Fibroblast of the aortic adventitia (primary cell): ENCODE data around the gene CCDC69. TPM values are rescaled to one million over a fixed set of nuclear protein-coding genes. Genes with fewer than 3 reads are reported as not detected.
"Not testable (repeated sequence)": the region's sequence is repeated elsewhere in the genome, so short reads cannot be mapped to it uniquely, and the experiment has no call there.

Experiments used
- DNase-seq: peaks from one replicate; pipeline ENCODE4 v3.0.0-alpha.2; 2010; ENCODE audit warnings: low read depth
- H3K4me3 ChIP-seq: 2 replicates; pipeline ENCODE4 v1.5.1; 2011; ENCODE audit warnings: low read depth, mild to moderate bottlenecking, control low read depth, low read length, moderate library complexity
- CTCF ChIP-seq: IDR thresholded peaks from 2 replicates; pipeline ENCODE4 v1.5.1; 2011; ENCODE audit warnings: mild to moderate bottlenecking, low read length, control low read depth, inconsistent platforms; ENCODE audit not compliant: insufficient read depth
- total RNA-seq: library from RNA; depleted of rRNA; stranded (reverse); fragments of >200 nt; gene quantifications from 2 replicates; pipeline ENCODE4 v1.2.3, GENCODE V29; 2012; ENCODE audit warnings: low replicate concordance

Gene CCDC69
- total RNA-seq, 1 donor = 1.5 TPM

GRCh38 chr5:151248651-151249050 is 24.8 kb upstream of the CCDC69 start:
- no peak for DNase-seq
- no peak overlapping the region for H3K4me3 ChIP-seq
- TF ChIP-seq CTCF = no peak

GRCh38 chr5:151245680-151246219 is 21.9 kb upstream of the CCDC69 start:
- TF ChIP-seq CTCF = no peak
- H3K4me3 ChIP-seq = no peak overlapping the region
- DNase-seq = no peak

- no peak for DNase-seq
- no peak overlapping the region for H3K4me3 ChIP-seq
- TF ChIP-seq CTCF = no peak
Observed at GRCh38 chr5:151244206-151244605, 20.3 kb upstream of the CCDC69 start.

- no peak for DNase-seq
- no peak overlapping the region for H3K4me3 ChIP-seq
- TF ChIP-seq CTCF = no peak
Observed at GRCh38 chr5:151243564-151243963, 19.7 kb upstream of the CCDC69 start.

- no peak for DNase-seq
- no peak for TF ChIP-seq CTCF
- no peak overlapping the region for H3K4me3 ChIP-seq
Observed at GRCh38 chr5:151243127-151243526, 19.2 kb upstream of the CCDC69 start.

- H3K4me3 ChIP-seq = no peak overlapping the region
- DNase-seq = no peak
- no peak for TF ChIP-seq CTCF
Observed at GRCh38 chr5:151240924-151241635, 17.2 kb upstream of the CCDC69 start.

GRCh38 chr5:151240268-151240835 is 16.5 kb upstream of the CCDC69 start:
- not testable (repeated sequence) for DNase-seq, H3K4me3 ChIP-seq
